Mucosa of rectum (tissue), 2 donors: ENCODE measurements around the gene DLG1.

ENCODE experiments used
- H3K27ac ChIP-seq, 2 donors: one replicate each; pipeline ENCODE4 v1.7.0; 2013; ENCODE audit warnings: inconsistent platforms in 2 of 2, low read depth in 2 of 2, low read length in 2 of 2
- H3K27me3 ChIP-seq, 2 donors: one replicate each; pipeline ENCODE4 v1.7.0; 2013; ENCODE audit warnings: low read length in 2 of 2; ENCODE audit not compliant: control insufficient read depth in 2 of 2, insufficient read depth in 2 of 2
- H3K36me3 ChIP-seq, 2 donors: one replicate each; pipeline ENCODE4 v1.7.0; 2013; ENCODE audit warnings: low read length in 2 of 2; ENCODE audit not compliant: control insufficient read depth in 2 of 2, insufficient read depth in 2 of 2
- H3K4me1 ChIP-seq, 2 donors: one replicate each; pipeline ENCODE4 v1.7.0; 2013; ENCODE audit warnings: low read length in 2 of 2, mild to moderate bottlenecking in 1 of 2; ENCODE audit not compliant: control insufficient read depth in 2 of 2, insufficient read depth in 2 of 2
- H3K4me3 ChIP-seq, 2 donors: one replicate each; pipeline ENCODE4 v1.7.0; 2013; ENCODE audit warnings: low read length in 2 of 2
- H3K9ac ChIP-seq, 2 donors: one replicate each; pipeline ENCODE4 v1.7.0; 2013; ENCODE audit warnings: low read length in 2 of 2, low read depth in 1 of 2, mild to moderate bottlenecking in 1 of 2
- H3K9me3 ChIP-seq, 2 donors: one replicate each; pipeline ENCODE4 v1.7.0; 2013; ENCODE audit warnings: low read length in 2 of 2; ENCODE audit not compliant: control insufficient read depth in 2 of 2
- donor health status: healthy.
- donor health status: Normal muscosa, but diverticular disease.

Gene DLG1

GRCh38 chr3:197256836-197257444, 41.5 kb downstream of the DLG1 start:
- Histone ChIP-seq H3K27ac (no peak overlapping the region), H3K9me3 (no peaks in the 10 kb centered on the region)

GRCh38 chr3:197256104-197256503, 42.3 kb downstream of the DLG1 start:
- no peaks in the 10 kb centered on the region for H3K27me3 ChIP-seq
- no peak overlapping the region for H3K27ac ChIP-seq
- peaks cover 0 to 4% of the 10 kb centered on the region in 2 donors for H3K36me3 ChIP-seq

More at GRCh38 chr3:197256836-197257444, 41.5 kb downstream of the DLG1 start:
- H3K9ac ChIP-seq = no peak overlapping the region
- no peaks in the 10 kb centered on the region for H3K27me3 ChIP-seq
- peaks cover 0 to 7% of the 10 kb centered on the region in 2 donors for H3K4me1 ChIP-seq
- no peak overlapping the region for H3K4me3 ChIP-seq
- peaks cover 0 to 4% of the 10 kb centered on the region in 2 donors for H3K36me3 ChIP-seq

GRCh38 chr3:197253238-197253947, 45.0 kb downstream of the DLG1 start:
- H3K9me3 ChIP-seq = peaks cover 0 to 1% of the 10 kb centered on the region in 2 donors
- no peak overlapping the region for H3K4me3 ChIP-seq
- peaks cover 0 to 4% of the 10 kb centered on the region in 2 donors for H3K36me3 ChIP-seq
- H3K27me3 ChIP-seq = no peaks in the 10 kb centered on the region
- H3K4me1 ChIP-seq = peaks cover 0 to 7% of the 10 kb centered on the region in 2 donors
- no peak overlapping the region for H3K27ac ChIP-seq
- no peak overlapping the region for H3K9ac ChIP-seq

More at GRCh38 chr3:197256104-197256503, 42.3 kb downstream of the DLG1 start:
- Histone ChIP-seq H3K4me1 (peaks cover 0 to 7% of the 10 kb centered on the region in 2 donors), H3K9ac (no peak overlapping the region), H3K4me3 (no peak overlapping the region), H3K9me3 (no peaks in the 10 kb centered on the region)

GRCh38 chr3:197249542-197249941, 48.9 kb downstream of the DLG1 start:
- H3K4me3 ChIP-seq = no peak overlapping the region
- peaks cover 0 to 4% of the 10 kb centered on the region in 2 donors for H3K4me1 ChIP-seq
- no peak overlapping the region for H3K9ac ChIP-seq
- H3K36me3 ChIP-seq = peaks cover 5 to 11% of the 10 kb centered on the region in 2 donors
- no peak overlapping the region for H3K27ac ChIP-seq
- H3K9me3 ChIP-seq = peaks cover 6 to 7% of the 10 kb centered on the region in 2 donors
- no peaks in the 10 kb centered on the region for H3K27me3 ChIP-seq

GRCh38 chr3:197248341-197248740, 50.1 kb downstream of the DLG1 start:
- H3K27ac ChIP-seq = no peak overlapping the region

GRCh38 chr3:197244751-197245150, 53.7 kb downstream of the DLG1 start:
- no peaks in the 10 kb centered on the region for H3K27me3 ChIP-seq
- no peak overlapping the region for H3K9ac ChIP-seq
- H3K4me1 ChIP-seq = no peaks in the 10 kb centered on the region
- H3K27ac ChIP-seq = no peak overlapping the region
- peaks cover 5 to 22% of the 10 kb centered on the region in 2 donors for H3K36me3 ChIP-seq
- H3K4me3 ChIP-seq = no peak overlapping the region
- H3K9me3 ChIP-seq = peaks cover 10 to 16% of the 10 kb centered on the region in 2 donors

More at GRCh38 chr3:197248341-197248740, 50.1 kb downstream of the DLG1 start:
- Histone ChIP-seq H3K9me3 (peaks cover 6 to 7% of the 10 kb centered on the region in 2 donors), H3K4me1 (no peaks in the 10 kb centered on the region), H3K36me3 (peaks cover 5 to 19% of the 10 kb centered on the region in 2 donors), H3K27me3 (no peaks in the 10 kb centered on the region), H3K4me3 (no peak overlapping the region), H3K9ac (no peak overlapping the region)

- Histone ChIP-seq H3K9me3 (peaks cover 4 to 12% of the 10 kb centered on the region in 2 donors), H3K36me3 (peaks cover 5 to 21% of the 10 kb centered on the region in 2 donors), H3K27ac (no peak overlapping the region), H3K9ac (no peak overlapping the region), H3K4me3 (no peak overlapping the region), H3K4me1 (peaks cover 0 to 2% of the 10 kb centered on the region in 2 donors), H3K27me3 (no peaks in the 10 kb centered on the region)
These were observed 55.5 kb downstream of the DLG1 start for GRCh38 chr3:197242784-197243432.

GRCh38 chr3:197241173-197241572, 57.2 kb downstream of the DLG1 start:
- no peak overlapping the region for H3K9ac ChIP-seq
- H3K27me3 ChIP-seq = no peaks in the 10 kb centered on the region
- H3K4me1 ChIP-seq = peaks cover 4 to 13% of the 10 kb centered on the region in 2 donors
- H3K9me3 ChIP-seq = peaks cover 4 to 9% of the 10 kb centered on the region in 2 donors
- no peak overlapping the region for H3K4me3 ChIP-seq
- H3K36me3 ChIP-seq = peaks cover 5 to 18% of the 10 kb centered on the region in 2 donors
- no peak overlapping the region for H3K27ac ChIP-seq

GRCh38 chr3:197239857-197240256, 58.6 kb downstream of the DLG1 start:
- peaks cover 4 to 9% of the 10 kb centered on the region in 2 donors for H3K9me3 ChIP-seq

GRCh38 chr3:197238842-197239241, 59.6 kb downstream of the DLG1 start:
- Histone ChIP-seq H3K9me3 (peaks cover 4 to 9% of the 10 kb centered on the region in 2 donors), H3K27ac (no peak overlapping the region), H3K27me3 (no peaks in the 10 kb centered on the region), H3K4me3 (no peak overlapping the region), H3K4me1 (peaks cover 8 to 24% of the 10 kb centered on the region in 2 donors), H3K9ac (no peak overlapping the region), H3K36me3 (peaks cover 0 to 9% of the 10 kb centered on the region in 2 donors)

More at GRCh38 chr3:197239857-197240256, 58.6 kb downstream of the DLG1 start:
- peaks cover 8 to 24% of the 10 kb centered on the region in 2 donors for H3K4me1 ChIP-seq
- peaks cover 2 to 18% of the 10 kb centered on the region in 2 donors for H3K36me3 ChIP-seq
- no peaks in the 10 kb centered on the region for H3K27me3 ChIP-seq
- H3K4me3 ChIP-seq = no peak overlapping the region
- no peak overlapping the region for H3K27ac ChIP-seq
- H3K9ac ChIP-seq = no peak overlapping the region
